GM21528 (cell line): ENCODE data around the gene CFB.
"Not testable (repeated sequence)": the region's sequence is repeated elsewhere in the genome, so short reads cannot be mapped to it uniquely, and the experiment has no call there.

Experiments
- ATAC-seq: cut with Tn5 transposase; IDR thresholded peaks from one replicate; pipeline ENCODE4 v1.9.1; 2021; ENCODE audit warnings: mild to moderate bottlenecking, moderate library complexity; ENCODE audit not compliant: unreplicated experiment, low FRiP score

Gene CFB

DNA sequence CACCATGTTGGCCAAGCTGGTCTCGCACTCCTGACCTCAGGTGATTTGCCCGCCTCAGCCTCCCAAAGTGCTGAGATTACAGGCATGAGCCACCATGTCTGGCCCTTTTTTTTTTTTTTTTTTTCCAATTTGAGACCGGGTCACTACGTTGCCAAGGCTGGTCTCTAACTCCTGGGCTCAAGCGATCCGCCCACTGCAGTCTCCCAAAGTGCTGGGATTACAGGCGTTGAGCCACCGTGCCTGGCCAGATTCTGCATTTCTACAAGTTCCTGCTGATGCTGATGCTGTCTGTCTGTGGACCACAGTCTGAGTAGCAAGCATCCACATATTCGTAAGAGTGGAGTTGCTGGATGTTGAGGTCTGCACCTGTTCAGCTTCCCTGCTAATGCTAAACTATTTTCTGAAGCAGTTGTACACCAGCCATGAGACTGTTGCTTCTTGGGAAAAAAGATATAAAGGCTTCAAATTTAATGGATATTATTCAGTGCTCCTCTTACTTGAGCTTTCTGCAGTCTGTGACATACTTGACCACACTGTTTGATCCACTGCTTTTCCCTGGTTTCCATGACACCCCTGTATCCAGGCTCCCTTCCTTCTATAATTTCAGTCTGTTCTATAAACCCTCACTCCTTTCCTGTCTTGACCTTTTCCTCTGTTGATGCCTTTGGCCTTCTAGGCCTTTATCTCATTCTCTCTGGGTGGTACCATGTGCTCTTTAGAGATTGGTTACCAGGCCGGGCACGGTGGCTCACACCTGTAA lies 33.9 kb upstream of the CFB start:
- no peak for ATAC-seq

DNA sequence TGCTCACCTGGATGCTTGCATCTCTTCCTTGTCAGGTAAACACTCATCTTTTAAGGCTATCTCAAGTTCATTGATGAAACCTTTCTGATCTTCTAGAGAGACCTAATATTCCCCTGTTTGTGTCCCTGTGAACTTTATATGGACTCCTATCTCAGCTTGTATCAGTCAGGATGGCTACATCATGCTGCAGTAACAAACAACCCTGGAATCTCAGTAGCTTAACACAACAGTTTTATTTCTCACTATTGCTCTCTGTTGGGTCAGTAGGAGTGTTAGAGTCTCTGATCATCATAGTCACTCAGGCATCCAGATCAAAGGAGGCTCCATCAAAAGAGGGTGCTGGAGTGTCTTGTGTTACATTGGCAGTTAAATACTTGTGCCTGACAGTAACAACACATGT lies 30.5 kb upstream of the CFB start:
- no peak for ATAC-seq

GRCh38 chr6:31915756-31916155 lies 30.1 kb upstream of the CFB start:
- ATAC-seq, result no peak

DNA sequence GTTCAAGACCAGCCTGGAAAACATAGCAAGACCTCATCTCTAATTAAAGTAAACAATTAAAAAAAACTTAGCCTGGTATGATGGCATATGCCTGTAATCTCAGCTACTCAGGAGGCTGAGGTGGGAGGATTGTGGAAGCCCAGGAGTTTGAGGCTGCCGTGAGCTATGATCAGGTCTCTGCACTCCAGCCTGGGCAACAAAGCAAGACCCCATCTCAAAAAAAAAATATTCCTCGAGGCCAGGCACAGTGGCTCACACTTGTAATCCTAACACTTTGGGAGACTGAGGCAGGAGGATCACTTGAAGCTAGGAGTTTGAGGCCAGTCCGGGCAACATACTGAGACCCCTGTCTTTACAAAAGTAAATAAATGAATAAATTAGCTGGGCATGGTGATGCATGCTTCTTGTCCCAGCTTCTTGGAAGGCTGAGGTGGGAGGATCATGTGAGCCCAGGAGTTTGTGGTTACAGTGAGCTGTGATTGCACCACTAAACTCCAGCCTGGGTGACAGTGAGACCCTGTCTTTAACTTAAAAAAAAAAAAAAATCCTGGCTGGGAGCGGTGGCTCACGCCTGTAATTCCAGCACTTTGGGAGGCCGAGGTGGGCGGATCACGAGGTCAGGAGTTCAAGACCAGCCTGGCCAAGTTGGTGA lies 27.7 kb upstream of the CFB start:
- no peak for ATAC-seq

DNA sequence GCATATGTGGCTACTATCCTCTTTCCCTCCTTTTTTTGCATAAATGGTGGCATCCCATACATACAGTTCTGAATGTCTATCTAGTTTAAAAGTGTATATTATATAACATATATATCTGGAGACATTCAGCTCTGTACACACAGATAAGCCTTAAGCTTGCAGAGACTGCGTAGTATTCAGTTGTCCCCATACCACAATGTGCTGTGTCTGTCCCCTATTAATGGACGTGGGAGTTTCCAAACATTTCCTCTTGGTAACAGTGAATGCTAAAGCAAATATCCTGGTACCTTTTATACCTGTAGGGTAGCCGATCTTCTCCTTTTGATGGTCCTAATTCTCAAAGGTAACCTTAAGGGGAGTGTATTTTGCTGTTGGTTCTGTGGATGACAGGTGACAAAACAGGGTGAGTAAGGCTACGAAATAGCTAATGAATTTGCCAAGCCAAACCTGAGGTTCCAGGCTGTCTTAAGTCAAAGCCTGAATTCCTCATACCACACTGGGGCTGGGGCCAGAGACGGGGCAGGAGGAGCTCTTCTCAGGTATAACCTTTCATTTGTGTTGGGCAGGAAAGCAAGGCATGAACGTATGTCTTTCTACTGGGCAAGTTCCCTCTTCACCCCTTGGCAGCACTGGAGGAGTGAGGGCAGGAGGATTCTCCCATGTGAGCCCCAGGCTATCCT lies 26.1 kb upstream of the CFB start:
- no peak for ATAC-seq

GRCh38 chr6:31920811-31921210 lies 25.1 kb upstream of the CFB start:
- no peak for ATAC-seq

- no peak for ATAC-seq
These were observed 23.0 kb upstream of the CFB start for GRCh38 chr6:31922942-31923341.

- ATAC-seq, result no peak
These were observed 18.5 kb upstream of the CFB start, which contains the start of gene C2 for GRCh38 chr6:31927242-31927862. TSS of gene C2 (plus strand) at chr6:31927717. CDS start at chr6:31927753, 36 bp downstream.

DNA sequence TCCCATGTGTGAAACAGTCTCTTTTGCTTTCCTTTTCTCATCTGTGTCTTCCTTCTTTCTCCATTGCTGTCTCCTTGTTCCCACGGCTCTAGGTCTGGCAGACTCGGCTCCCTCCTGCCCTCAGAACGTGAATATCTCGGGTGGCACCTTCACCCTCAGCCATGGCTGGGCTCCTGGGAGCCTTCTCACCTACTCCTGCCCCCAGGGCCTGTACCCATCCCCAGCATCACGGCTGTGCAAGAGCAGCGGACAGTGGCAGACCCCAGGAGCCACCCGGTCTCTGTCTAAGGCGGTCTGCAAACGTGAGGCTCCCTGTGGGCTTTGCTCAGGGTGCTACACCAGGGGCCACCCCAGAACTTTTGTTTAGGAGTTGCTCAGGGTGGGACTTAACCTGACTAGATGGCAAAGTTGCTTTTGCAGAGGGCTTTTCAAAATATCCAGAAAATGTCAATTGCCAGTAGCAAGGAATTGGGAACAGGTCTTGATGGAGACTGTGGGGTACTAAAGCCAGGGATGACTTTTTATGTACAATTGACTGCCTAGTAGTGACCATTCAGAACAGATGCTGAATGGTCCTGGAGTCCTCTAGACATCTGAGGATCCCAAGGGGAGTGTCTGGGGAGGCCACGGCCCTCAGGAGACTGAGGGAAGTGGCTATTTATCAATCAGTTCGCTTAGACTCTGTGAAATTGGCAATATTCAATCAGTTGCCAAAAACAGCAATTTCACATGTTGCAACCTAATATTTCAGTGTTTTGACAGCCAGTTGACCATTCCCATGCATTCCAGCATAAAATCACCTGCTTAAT lies 17.8 kb upstream of the CFB start:
- ATAC-seq, result no peak

GRCh38 chr6:31928672-31928939 lies 17.3 kb upstream of the CFB start:
- ATAC-seq, result no peak

GRCh38 chr6:31930962-31931361 lies 14.9 kb upstream of the CFB start:
- no peak for ATAC-seq

- not testable (repeated sequence) for ATAC-seq
These were observed 13.8 kb upstream of the CFB start for GRCh38 chr6:31932137-31932536.

DNA sequence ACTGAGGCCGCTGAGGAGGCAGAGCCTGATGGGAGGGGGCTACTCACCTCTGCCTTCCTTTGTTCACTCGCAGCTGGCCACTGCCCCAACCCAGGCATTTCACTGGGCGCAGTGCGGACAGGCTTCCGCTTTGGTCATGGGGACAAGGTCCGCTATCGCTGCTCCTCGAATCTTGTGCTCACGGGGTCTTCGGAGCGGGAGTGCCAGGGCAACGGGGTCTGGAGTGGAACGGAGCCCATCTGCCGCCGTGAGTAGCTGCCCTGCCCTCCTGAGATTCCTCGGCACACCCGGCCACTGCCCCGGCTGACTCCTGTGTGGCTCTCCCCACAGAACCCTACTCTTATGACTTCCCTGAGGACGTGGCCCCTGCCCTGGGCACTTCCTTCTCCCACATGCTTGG lies 12.4 kb upstream of the CFB start:
- ATAC-seq, result no peak

GRCh38 chr6:31935021-31935420 lies 10.9 kb upstream of the CFB start:
- no peak for ATAC-seq

DNA sequence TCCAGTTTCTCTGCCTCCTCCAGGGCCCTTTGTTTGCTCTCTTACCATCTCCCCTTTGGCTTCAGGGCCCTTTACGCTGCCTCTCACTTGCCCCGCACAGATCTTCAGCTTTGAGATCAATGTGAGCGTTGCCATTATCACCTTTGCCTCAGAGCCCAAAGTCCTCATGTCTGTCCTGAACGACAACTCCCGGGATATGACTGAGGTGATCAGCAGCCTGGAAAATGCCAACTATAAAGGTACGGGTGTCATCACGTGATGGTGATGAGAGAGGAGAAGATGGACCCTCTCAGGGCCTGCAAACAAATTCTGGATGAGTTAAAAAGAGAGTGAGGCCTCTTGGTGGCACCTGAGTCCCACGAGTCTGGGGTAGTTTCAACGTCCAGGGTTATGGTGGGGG lies 10.1 kb upstream of the CFB start:
- no peak for ATAC-seq

GRCh38 chr6:31940256-31940664 lies 5.6 kb upstream of the CFB start:
- ATAC-seq, result no peak

GRCh38 chr6:31943742-31944141 lies 2.2 kb upstream of the CFB start:
- ATAC-seq, result no peak

GRCh38 chr6:31945154-31945506 lies 765 bp upstream of the CFB start:
- ATAC-seq, result no peak

DNA sequence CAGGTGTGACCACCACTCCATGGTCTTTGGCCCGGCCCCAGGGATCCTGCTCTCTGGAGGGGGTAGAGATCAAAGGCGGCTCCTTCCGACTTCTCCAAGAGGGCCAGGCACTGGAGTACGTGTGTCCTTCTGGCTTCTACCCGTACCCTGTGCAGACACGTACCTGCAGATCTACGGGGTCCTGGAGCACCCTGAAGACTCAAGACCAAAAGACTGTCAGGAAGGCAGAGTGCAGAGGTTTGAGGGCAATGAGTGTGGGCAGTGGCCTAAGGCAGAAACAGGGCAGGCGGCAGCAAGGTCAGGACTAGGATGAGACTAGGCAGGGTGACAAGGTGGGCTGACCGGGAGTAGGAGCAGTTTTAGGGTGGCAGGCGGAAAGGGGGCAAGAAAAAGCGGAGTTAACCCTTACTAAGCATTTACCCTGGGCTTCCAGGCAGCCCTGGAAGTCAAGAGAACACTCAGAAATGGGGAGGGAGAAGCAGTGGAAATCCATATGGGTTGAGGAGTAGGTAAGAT lies 533 bp downstream of the CFB start:
- no peak for ATAC-seq

GRCh38 chr6:31947070-31947675 lies 1.3 kb downstream of the CFB start:
- ATAC-seq, result no peak
